IPS-20b (cell line): ENCODE data around the gene GRAMD4.

ENCODE experiments used
- H3K27ac ChIP-seq: one replicate; pipeline ENCODE4 v1.5.1; 2013; ENCODE audit warnings: low read length
- H3K27me3 ChIP-seq: 2 replicates; pipeline ENCODE4 v1.6.1; 2013; ENCODE audit warnings: mild to moderate bottlenecking, low read length, inconsistent platforms; ENCODE audit not compliant: insufficient read depth
- H3K36me3 ChIP-seq: 2 replicates; pipeline ENCODE4 v1.6.1; 2013; ENCODE audit warnings: low read depth, mild to moderate bottlenecking, inconsistent platforms, low read length, moderate library complexity; ENCODE audit not compliant: insufficient read depth
- H3K4me1 ChIP-seq: 2 replicates; pipeline ENCODE4 v1.6.1; 2013; ENCODE audit warnings: mild to moderate bottlenecking, control low read depth, inconsistent platforms, low read length, moderate library complexity; ENCODE audit not compliant: insufficient read depth
- H3K4me3 ChIP-seq: 2 replicates; pipeline ENCODE4 v1.5.1; 2013; ENCODE audit warnings: mild to moderate bottlenecking, low read length, inconsistent platforms
- H3K9ac ChIP-seq: 2 replicates; pipeline ENCODE4 v1.6.1; 2013; ENCODE audit warnings: low read depth, mild to moderate bottlenecking, inconsistent platforms, low read length, moderate library complexity
- H3K9me3 ChIP-seq: 2 replicates; pipeline ENCODE4 v1.6.1; 2013; ENCODE audit warnings: mild to moderate bottlenecking, low read depth, low read length, inconsistent platforms; ENCODE audit not compliant: insufficient read depth

The GRAMD4 gene

GRCh38 chr22:46686221-46687047 lies 66.2 kb downstream of the GRAMD4 start:
- Histone ChIP-seq H3K9me3 (no peaks in the 10 kb centered on the region), H3K36me3 (peaks cover 48% of the 10 kb centered on the region), H3K27ac (no peak overlapping the region), H3K4me1 (no peaks in the 10 kb centered on the region), H3K27me3 (no peaks in the 10 kb centered on the region), H3K4me3 (no peak overlapping the region), H3K9ac (no peak overlapping the region)

- no peak overlapping the region for H3K9ac ChIP-seq
- H3K4me1 ChIP-seq = no peaks in the 10 kb centered on the region
- H3K9me3 ChIP-seq = no peaks in the 10 kb centered on the region
- H3K4me3 ChIP-seq = no peak overlapping the region
- no peak overlapping the region for H3K27ac ChIP-seq
- H3K27me3 ChIP-seq = no peaks in the 10 kb centered on the region
- peaks cover 54% of the 10 kb centered on the region for H3K36me3 ChIP-seq
These were observed 66.9 kb downstream of the GRAMD4 start for GRCh38 chr22:46687048-46687444.

DNA sequence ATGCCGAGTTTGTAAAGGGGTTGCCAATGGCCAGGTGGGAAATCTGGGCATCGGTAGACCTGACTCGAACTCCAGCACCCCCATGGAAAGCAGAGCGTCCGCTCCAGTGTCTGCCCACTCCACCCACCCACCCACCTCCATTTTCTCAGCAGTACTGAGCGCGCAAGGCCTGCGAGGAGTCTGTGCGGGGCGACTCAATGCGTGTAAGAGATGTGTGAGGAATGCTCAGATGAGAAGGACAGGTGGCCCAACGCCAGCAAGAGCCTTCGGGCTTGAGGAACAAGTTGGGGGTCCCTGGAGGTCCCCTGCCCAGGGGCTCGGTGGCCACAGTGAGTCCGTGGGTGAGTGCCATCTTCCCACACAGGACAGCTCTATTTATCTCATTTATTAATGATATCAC lies 67.3 kb downstream of the GRAMD4 start:
- Histone ChIP-seq H3K9ac (no peak overlapping the region), H3K4me1 (no peaks in the 10 kb centered on the region)

DNA sequence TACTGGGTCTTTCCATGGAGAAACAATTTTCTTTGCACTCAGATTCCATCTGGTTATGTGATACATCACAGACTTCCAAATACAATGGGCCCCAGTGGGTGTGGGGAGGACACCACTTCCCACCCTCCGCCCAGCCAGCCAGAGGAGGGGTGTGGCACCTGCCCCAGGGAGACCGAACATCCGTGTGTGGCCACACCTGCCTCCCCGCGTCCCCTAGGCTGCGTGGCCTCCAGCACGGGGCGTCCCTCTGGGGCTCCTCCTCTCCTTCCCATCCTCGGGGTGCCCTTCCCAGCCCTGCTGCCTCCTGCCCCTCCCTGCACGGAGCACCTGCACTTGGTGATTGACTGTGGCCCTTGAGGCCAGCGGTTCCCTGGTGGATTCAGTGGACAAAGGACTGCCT lies 68.8 kb downstream of the GRAMD4 start:
- no peak overlapping the region for H3K27ac ChIP-seq
- H3K27me3 ChIP-seq = no peaks in the 10 kb centered on the region
- H3K9me3 ChIP-seq = no peaks in the 10 kb centered on the region
- H3K9ac ChIP-seq = no peak overlapping the region
- H3K4me1 ChIP-seq = no peaks in the 10 kb centered on the region
- H3K4me3 ChIP-seq = no peak overlapping the region
- H3K36me3 ChIP-seq = peaks cover 65% of the 10 kb centered on the region

More for the DNA sequence above, 67.3 kb downstream of the GRAMD4 start:
- Histone ChIP-seq H3K27ac (no peak overlapping the region), H3K4me3 (no peak overlapping the region), H3K36me3 (peaks cover 54% of the 10 kb centered on the region), H3K9me3 (no peaks in the 10 kb centered on the region), H3K27me3 (no peaks in the 10 kb centered on the region)

DNA sequence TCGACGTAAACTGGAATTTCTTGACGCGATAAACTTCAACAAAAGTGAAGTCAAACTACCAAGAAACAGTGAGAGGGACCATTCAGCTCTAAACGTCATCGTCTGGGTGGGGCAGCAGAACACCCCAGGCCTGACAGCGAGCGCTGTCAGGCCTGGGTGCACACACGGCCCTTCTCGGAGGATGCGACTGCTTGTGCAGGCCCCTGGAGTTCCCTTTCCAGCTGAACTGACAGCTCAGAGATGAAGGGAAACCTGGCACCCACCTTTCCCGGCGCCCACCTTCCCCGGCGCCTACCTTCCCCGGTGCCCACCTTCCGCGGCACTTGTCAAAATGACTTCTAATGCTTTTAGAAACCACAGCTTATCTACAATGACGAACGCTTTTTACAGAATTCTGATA lies 70.0 kb downstream of the GRAMD4 start:
- H3K9me3 ChIP-seq = no peaks in the 10 kb centered on the region
- H3K36me3 ChIP-seq = peaks cover 73% of the 10 kb centered on the region
- no peaks in the 10 kb centered on the region for H3K27me3 ChIP-seq
- no peak overlapping the region for H3K4me3 ChIP-seq
- no peak overlapping the region for H3K27ac ChIP-seq
- H3K4me1 ChIP-seq = no peaks in the 10 kb centered on the region
- H3K9ac ChIP-seq = no peak overlapping the region

DNA sequence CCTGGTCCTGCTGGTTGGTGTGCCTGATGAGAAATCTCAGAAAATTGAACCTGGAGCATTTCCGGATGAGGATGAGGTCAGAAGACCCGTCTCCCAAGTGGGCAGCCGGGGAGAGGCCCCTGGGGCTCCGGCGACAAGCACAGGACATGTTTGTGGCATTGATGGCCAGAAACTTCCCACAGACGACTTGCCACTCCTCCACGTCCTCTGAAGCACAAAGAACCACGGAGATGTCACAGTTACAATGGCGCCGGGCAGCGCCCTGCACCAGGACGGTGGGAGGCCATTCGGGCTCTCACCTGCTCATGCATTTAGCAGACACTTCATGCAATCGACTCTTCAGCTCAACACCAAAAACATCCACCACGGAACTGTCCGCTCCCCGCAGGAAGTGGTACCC lies 71.4 kb downstream of the GRAMD4 start:
- Histone ChIP-seq H3K36me3 (peaks cover 73% of the 10 kb centered on the region), H3K27ac (no peak overlapping the region), H3K9me3 (no peaks in the 10 kb centered on the region), H3K4me1 (no peaks in the 10 kb centered on the region), H3K9ac (no peak overlapping the region), H3K27me3 (no peaks in the 10 kb centered on the region), H3K4me3 (no peak overlapping the region)

GRCh38 chr22:46693634-46694415 lies 73.6 kb downstream of the GRAMD4 start:
- H3K4me3 ChIP-seq = no peak overlapping the region
- no peak overlapping the region for H3K9ac ChIP-seq
- peaks cover 81% of the 10 kb centered on the region for H3K36me3 ChIP-seq
- H3K9me3 ChIP-seq = no peaks in the 10 kb centered on the region
- H3K27ac ChIP-seq = no peak overlapping the region
- no peaks in the 10 kb centered on the region for H3K4me1 ChIP-seq
- H3K27me3 ChIP-seq = no peaks in the 10 kb centered on the region

DNA sequence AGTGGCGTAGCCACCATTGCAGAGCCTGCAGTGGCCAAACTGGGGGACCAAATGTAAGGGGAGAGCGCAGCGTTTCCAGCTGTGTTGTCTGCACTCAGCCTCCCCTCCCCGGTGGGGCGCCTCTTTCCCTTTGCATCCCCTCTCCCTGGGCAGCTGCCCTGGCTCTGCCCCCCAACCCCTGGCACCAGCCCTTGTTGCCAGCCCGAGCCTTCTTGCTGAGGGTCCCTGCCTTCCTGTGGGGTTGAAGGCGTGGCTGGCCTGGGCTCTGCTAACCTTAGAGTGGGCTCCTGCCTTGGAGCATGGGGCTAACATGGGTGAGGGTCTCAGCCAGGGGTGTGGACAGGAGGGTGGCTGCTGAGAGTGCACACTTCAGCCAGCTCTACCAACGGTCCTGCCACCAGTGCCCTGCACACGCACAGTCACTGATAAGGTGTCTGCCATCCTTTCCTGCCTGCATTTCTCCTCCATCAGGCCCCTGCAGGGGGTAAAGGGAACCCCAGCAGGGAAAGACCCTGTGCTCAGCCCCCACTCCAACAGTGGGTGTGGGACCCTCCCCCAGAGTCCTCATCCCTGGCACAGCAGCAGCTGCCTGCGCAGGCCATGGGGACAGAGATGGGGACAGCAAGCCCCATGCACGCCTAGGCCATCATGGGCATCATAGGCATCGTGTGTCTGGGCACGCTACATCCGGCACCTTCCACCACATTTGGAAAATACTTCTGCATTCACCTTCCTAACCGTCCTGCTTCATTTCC lies 74.4 kb downstream of the GRAMD4 start:
- Histone ChIP-seq H3K36me3 (peaks cover 83% of the 10 kb centered on the region), H3K27me3 (no peaks in the 10 kb centered on the region), H3K4me3 (no peak overlapping the region), H3K27ac (no peak overlapping the region), H3K9me3 (no peaks in the 10 kb centered on the region), H3K4me1 (no peaks in the 10 kb centered on the region), H3K9ac (no peak overlapping the region)

DNA sequence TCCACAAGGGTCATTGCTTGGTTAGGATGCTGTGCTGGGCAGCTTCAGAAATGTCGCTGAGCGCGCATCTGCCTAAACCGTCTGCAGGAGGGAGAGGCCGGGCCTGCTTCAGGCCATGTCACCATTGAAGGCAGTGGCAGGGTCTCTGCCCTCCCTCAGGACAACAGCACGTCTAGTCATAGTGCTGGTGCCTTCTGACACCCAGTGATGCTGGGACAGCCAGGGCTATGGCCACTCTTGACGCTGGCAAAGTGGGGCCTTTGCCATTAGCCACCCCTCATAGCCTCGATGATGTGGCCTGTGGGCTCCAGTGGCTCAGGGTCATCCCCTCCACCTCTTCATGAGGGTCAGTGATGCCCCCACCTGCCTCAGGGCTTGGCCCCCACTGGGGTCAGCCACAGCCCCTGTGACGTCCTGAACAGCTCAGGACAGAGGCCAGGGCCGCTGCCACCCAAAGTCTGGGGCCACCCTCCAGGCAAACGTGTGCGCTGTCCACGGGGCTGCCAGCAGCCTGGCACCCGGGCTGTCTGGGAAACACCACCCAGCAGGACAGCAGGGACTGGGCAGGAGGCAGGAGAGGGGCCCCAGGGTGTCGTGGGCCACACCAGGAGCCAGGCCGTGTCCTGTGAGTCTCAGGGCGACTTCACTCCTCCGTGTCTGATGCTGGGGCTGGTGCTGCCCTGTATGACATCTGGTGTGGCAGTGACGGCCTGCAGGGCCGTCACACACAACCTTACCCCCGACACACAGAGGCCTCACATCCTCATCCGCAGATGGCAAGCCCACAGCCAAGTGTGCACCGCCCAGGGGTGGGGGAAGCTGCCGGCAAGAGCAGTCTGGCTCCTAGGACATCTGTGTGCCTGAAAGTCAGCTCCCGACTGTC lies 75.4 kb downstream of the GRAMD4 start:
- Histone ChIP-seq H3K9me3 (no peaks in the 10 kb centered on the region), H3K9ac (no peak overlapping the region), H3K4me1 (no peaks in the 10 kb centered on the region), H3K27me3 (no peaks in the 10 kb centered on the region), H3K27ac (no peak overlapping the region), H3K4me3 (no peak overlapping the region), H3K36me3 (peaks cover 77% of the 10 kb centered on the region)

GRCh38 chr22:46696229-46696518 lies 76.0 kb downstream of the GRAMD4 start:
- Histone ChIP-seq H3K9ac (no peak overlapping the region), H3K27me3 (no peaks in the 10 kb centered on the region), H3K9me3 (no peaks in the 10 kb centered on the region), H3K27ac (no peak overlapping the region), H3K4me3 (no peak overlapping the region), H3K4me1 (no peaks in the 10 kb centered on the region), H3K36me3 (peaks cover 77% of the 10 kb centered on the region)

GRCh38 chr22:46696614-46697013 lies 76.4 kb downstream of the GRAMD4 start:
- Histone ChIP-seq H3K27me3 (no peaks in the 10 kb centered on the region), H3K4me1 (no peaks in the 10 kb centered on the region), H3K27ac (no peak overlapping the region), H3K36me3 (peaks cover 77% of the 10 kb centered on the region), H3K9me3 (no peaks in the 10 kb centered on the region), H3K9ac (no peak overlapping the region), H3K4me3 (no peak overlapping the region)
